Liver (tissue), 3 donors: ENCODE results near the gene CLPTM1.

ENCODE experiments used
- CTCF ChIP-seq: fragments of 150-350 bp; IDR thresholded peaks from 2 replicates; pipeline ENCODE4 v1.5.1; 2017; ENCODE audit warnings: improper control_type of control experiment, low read depth, low read length; ENCODE audit not compliant: missing input control
- GABPA ChIP-seq, 2 donors: IDR thresholded peaks in 1 of 2; conservative IDR thresholded peaks in 1 of 2; 2 replicates each; pipeline ENCODE4 v1.6.1; 2016; ENCODE audit warnings: antibody characterized with exemption in 2 of 2, mild to moderate bottlenecking in 1 of 2, moderate library complexity in 1 of 2
- JUND ChIP-seq, 2 donors: IDR thresholded peaks; 2 replicates each; pipeline ENCODE4 v1.6.1; 2016; ENCODE audit warnings: antibody characterized with exemption in 2 of 2
- MAX ChIP-seq: IDR thresholded peaks from 2 replicates; pipeline ENCODE4 v1.6.1; 2016; ENCODE audit warnings: antibody characterized with exemption
- donor health status: healthy.
- donor health status: healthy.

- TF ChIP-seq GABPA (IDR thresholded peaks at IDR 0.05 in 1 of 2, conservative IDR thresholded peaks at IDR 0.05 in 1 of 2) (no peak), MAX (peak; percentile 32), CTCF (no peak), JUND (IDR thresholded peaks at IDR 0.05) (peak; percentile 17 to 41)
Observed at GRCh38 chr19:44942067-44942571, 13.1 kb upstream of the CLPTM1 start, which contains the start of gene APOC4.
